Panc1 (cell line): ENCODE measurements around the gene IPO11.

Experiments used
- CTCF ChIP-seq: fragments of 450-650 bp; IDR thresholded peaks from 2 replicates; pipeline ENCODE4 v1.5.1; 2017; ENCODE audit warnings: mild to moderate bottlenecking
- POLR2AphosphoS5 ChIP-seq: IDR thresholded peaks from 2 replicates; pipeline ENCODE4 v1.6.1; 2012; ENCODE audit warnings: mild to moderate bottlenecking, low read depth, low read length, moderate library complexity
- REST ChIP-seq, 2 experiments: IDR thresholded peaks; 2 replicates each; pipeline ENCODE4 v1.6.1; 2011 to 2012; ENCODE audit warnings: low read depth in 2 of 2, control low read depth in 1 of 2, low read length in 1 of 2, mild to moderate bottlenecking in 1 of 2, moderate library complexity in 1 of 2; ENCODE audit not compliant: insufficient read depth in 1 of 2

- TF ChIP-seq CTCF: no peak
- TF ChIP-seq POLR2AphosphoS5: no peak
- no peak for TF ChIP-seq REST (IDR thresholded peaks at IDR 0.05; ENCODE audit: insufficient read depth in 1 of 2, low read depth in 2 of 2, low read length in 1 of 2)
Measured at GRCh38 chr5:62560786-62561185, 148.2 kb downstream of the IPO11 start.
